SU-DHL-6 (cell line): ENCODE measurements around the gene ZNF205.

Experiments
- EZH2phosphoT487 ChIP-seq: fragments of 200-600 bp; sonication (generic), shearing (Covaris generic); conservative IDR thresholded peaks from 2 replicates; pipeline ENCODE4 v1.6.1; 2018; ENCODE audit warnings: mild to moderate bottlenecking, antibody characterized with exemption, low read length, moderate library complexity, mixed read lengths
- TF ChIP-seq, protein P1 (sequence below): fragments of 200-600 bp; sonication (generic); IDR thresholded peaks from one replicate; pipeline ENCODE4 v1.5.1; 2017; ENCODE audit warnings: antibody characterized with exemption, mild to moderate bottlenecking, low read length, moderate library complexity; ENCODE audit not compliant: insufficient read depth, poor library complexity, severe bottlenecking

DNA sequence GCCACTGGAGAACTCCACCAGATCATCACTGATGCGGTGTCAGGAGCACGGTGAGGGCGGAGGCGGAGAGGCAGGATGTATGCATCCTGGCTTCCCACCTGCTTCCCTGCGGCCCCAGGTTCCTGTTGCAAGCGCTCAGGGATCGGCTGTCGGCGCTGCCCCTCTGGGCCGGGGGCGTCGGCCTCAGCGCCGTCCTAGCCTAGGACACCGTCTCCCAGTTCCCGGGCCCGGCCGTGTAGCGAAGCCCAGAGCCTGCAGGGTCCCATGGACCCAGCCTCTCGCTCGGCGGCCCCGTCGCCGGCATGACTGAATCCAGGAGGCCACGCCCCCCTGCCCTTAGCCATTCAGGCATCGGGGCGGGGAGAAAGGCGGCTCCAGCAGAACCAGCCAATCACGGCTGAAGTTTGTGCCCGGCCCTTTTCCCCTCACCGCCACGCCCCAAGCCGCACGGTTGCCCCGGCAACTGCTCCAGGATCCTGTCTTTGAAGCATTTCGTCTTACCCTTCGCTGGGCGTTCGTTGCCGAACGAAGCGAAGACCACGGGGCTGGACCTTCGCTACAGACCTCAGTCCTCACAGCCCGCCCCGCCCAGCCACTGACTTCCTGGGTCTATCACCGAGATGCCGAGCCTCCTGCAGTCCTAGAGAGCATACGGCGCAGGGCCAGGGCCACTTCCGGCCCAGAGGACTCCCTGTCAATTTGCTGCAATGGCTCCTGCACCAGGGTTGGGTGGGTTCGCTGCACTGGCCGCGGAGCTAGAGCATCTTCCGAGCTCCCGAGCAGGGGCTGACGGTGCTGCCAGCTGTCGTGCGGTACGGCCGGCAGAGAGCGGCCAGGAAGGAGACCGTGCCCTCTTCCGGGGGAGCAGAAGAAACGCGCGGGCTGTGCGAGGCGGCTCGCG lies 11.8 kb downstream of the ZNF205 start:
- TF ChIP-seq, protein P1, sequence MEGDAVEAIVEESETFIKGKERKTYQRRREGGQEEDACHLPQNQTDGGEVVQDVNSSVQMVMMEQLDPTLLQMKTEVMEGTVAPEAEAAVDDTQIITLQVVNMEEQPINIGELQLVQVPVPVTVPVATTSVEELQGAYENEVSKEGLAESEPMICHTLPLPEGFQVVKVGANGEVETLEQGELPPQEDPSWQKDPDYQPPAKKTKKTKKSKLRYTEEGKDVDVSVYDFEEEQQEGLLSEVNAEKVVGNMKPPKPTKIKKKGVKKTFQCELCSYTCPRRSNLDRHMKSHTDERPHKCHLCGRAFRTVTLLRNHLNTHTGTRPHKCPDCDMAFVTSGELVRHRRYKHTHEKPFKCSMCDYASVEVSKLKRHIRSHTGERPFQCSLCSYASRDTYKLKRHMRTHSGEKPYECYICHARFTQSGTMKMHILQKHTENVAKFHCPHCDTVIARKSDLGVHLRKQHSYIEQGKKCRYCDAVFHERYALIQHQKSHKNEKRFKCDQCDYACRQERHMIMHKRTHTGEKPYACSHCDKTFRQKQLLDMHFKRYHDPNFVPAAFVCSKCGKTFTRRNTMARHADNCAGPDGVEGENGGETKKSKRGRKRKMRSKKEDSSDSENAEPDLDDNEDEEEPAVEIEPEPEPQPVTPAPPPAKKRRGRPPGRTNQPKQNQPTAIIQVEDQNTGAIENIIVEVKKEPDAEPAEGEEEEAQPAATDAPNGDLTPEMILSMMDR: no peak
- no peak for TF ChIP-seq EZH2phosphoT487
